SK-N-SH treated with all-trans-retinoic acid at 6 μM for 48 hours (cell line): ENCODE data around the gene ROPN1L.

Source experiments
- ATAC-seq: fragments of 200-7000 bp; cut with Tn5 transposase; 3 replicates; pipeline ENCODE4 v1.9.1; 2020; ENCODE audit warnings: mild to moderate bottlenecking, moderate library complexity
- ARNTL ChIP-seq: fragments of 450-650 bp; formaldehyde crosslinking; IDR thresholded peaks from 2 replicates; pipeline ENCODE4 v1.5.0; 2020; ENCODE audit warnings: low read depth, mild to moderate bottlenecking, moderate library complexity, borderline replicate concordance
- BACH2 ChIP-seq: fragments of 250-450 bp; sonication (Bioruptor Pico); IDR thresholded peaks from 2 replicates; pipeline ENCODE4 v1.9.0; 2021; ENCODE audit warnings: mild to moderate bottlenecking, borderline replicate concordance
- CREB5 ChIP-seq: fragments of 250-450 bp; sonication (Bioruptor Pico); IDR thresholded peaks from 2 replicates; pipeline ENCODE4 v1.5.1; 2020; ENCODE audit warnings: low read depth, mild to moderate bottlenecking, moderate library complexity
- CSDC2 ChIP-seq: fragments of 250-450 bp; sonication (Bioruptor Pico); IDR thresholded peaks from 2 replicates; pipeline ENCODE4 v1.5.0; 2020; ENCODE audit warnings: mild to moderate bottlenecking, moderate library complexity
- CSRNP3 ChIP-seq: fragments of 250-450 bp; sonication (Bioruptor Pico); IDR thresholded peaks from 2 replicates; pipeline ENCODE4 v1.5.1; 2021; ENCODE audit warnings: mild to moderate bottlenecking, moderate library complexity
- ESRRG ChIP-seq: fragments of 250-450 bp; sonication (Bioruptor Pico); IDR thresholded peaks from 2 replicates; pipeline ENCODE4 v1.6.1; 2021; ENCODE audit warnings: mild to moderate bottlenecking
- GLIS3 ChIP-seq: fragments of 250-450 bp; sonication (Bioruptor Pico); IDR thresholded peaks from 2 replicates; pipeline ENCODE4 v1.5.0; 2020; ENCODE audit warnings: mild to moderate bottlenecking, moderate library complexity
- ISL1 ChIP-seq: fragments of 250-450 bp; sonication (Bioruptor Pico); IDR thresholded peaks from 2 replicates; pipeline ENCODE4 v2.1.2; 2022; ENCODE audit warnings: mild to moderate bottlenecking, moderate library complexity
- OSR1 ChIP-seq: fragments of 250-450 bp; sonication (Bioruptor Pico); IDR thresholded peaks from 2 replicates; pipeline ENCODE4 v1.8.0; 2022; ENCODE audit warnings: moderate library complexity, mild to moderate bottlenecking, inconsistent platforms
- PATZ1 ChIP-seq: fragments of 250-450 bp; sonication (Bioruptor Pico); IDR thresholded peaks from 2 replicates; pipeline ENCODE4 v1.8.0; 2020; ENCODE audit warnings: mild to moderate bottlenecking, moderate library complexity, borderline replicate concordance
- POU6F1 ChIP-seq: fragments of 250-450 bp; sonication (Bioruptor Pico); IDR thresholded peaks from 2 replicates; pipeline ENCODE4 v1.8.0; 2021; ENCODE audit warnings: low read depth, mild to moderate bottlenecking, moderate library complexity, borderline replicate concordance
- PPARA ChIP-seq: fragments of 250-450 bp; sonication (Bioruptor Pico); IDR thresholded peaks from 2 replicates; pipeline ENCODE4 v1.5.0; 2020; ENCODE audit warnings: mild to moderate bottlenecking, borderline replicate concordance
- RARB ChIP-seq: fragments of 250-450 bp; sonication (Bioruptor Pico); IDR thresholded peaks from 2 replicates; pipeline ENCODE4 v1.8.0; 2021; ENCODE audit warnings: mild to moderate bottlenecking, moderate library complexity
- TCF4 ChIP-seq: fragments of 250-450 bp; sonication (Bioruptor Pico); IDR thresholded peaks from 2 replicates; pipeline ENCODE4 v1.8.0; 2021; ENCODE audit warnings: mild to moderate bottlenecking, moderate library complexity, borderline replicate concordance
- TOX ChIP-seq: fragments of 250-450 bp; sonication (Bioruptor Pico); IDR thresholded peaks from 2 replicates; pipeline ENCODE4 v1.8.0; 2021; ENCODE audit warnings: mild to moderate bottlenecking, moderate library complexity, borderline replicate concordance
- TSHZ2 ChIP-seq: fragments of 250-450 bp; sonication (Bioruptor Pico); IDR thresholded peaks from 2 replicates; pipeline ENCODE4 v1.5.0; 2020; ENCODE audit warnings: mild to moderate bottlenecking, moderate library complexity
- ZC3H10 ChIP-seq: fragments of 250-450 bp; sonication (Bioruptor Pico); IDR thresholded peaks from 2 replicates; pipeline ENCODE4 v1.5.1; 2021; ENCODE audit warnings: mild to moderate bottlenecking, moderate library complexity
- ZFP3 ChIP-seq: fragments of 250-450 bp; sonication (Bioruptor Pico); IDR thresholded peaks from 2 replicates; pipeline ENCODE4 v1.5.0; 2020; ENCODE audit warnings: mild to moderate bottlenecking, moderate library complexity
- ZNF565 ChIP-seq: fragments of 450-650 bp; formaldehyde crosslinking; conservative IDR thresholded peaks from 2 replicates; pipeline ENCODE4 v1.5.0; 2020; ENCODE audit warnings: low read depth, mild to moderate bottlenecking, moderate library complexity
- ZNF70 ChIP-seq: fragments of 450-650 bp; formaldehyde crosslinking; IDR thresholded peaks from 2 replicates; pipeline ENCODE4 v1.5.0; 2020; ENCODE audit warnings: mild to moderate bottlenecking, moderate library complexity
- ZNF8 ChIP-seq: fragments of 450-650 bp; formaldehyde crosslinking; IDR thresholded peaks from 2 replicates; pipeline ENCODE4 v1.5.0; 2020; ENCODE audit warnings: mild to moderate bottlenecking, moderate library complexity

The ROPN1L gene

GRCh38 chr5:10469253-10470050, 27.8 kb downstream of the ROPN1L start:
- ATAC-seq: no peak

GRCh38 chr5:10470669-10471068, 29.0 kb downstream of the ROPN1L start:
- TF ChIP-seq ZNF565 (CRISPR knock-in tag) (no peak), PATZ1 (no peak), TCF4 (CRISPR knock-in tag) (no peak), TOX (CRISPR knock-in tag) (no peak), ESRRG (no peak), CSDC2 (CRISPR knock-in tag) (no peak), ARNTL (CRISPR knock-in tag) (no peak), POU6F1 (no peak), ZNF8 (no peak), ZFP3 (CRISPR knock-in tag) (no peak), PPARA (CRISPR knock-in tag) (no peak)
- ATAC-seq: no peak

More at GRCh38 chr5:10469253-10470050, 27.8 kb downstream of the ROPN1L start:
- TF ChIP-seq OSR1: no peak
- TF ChIP-seq TSHZ2 (CRISPR knock-in tag): no peak
- TF ChIP-seq ARNTL (CRISPR knock-in tag): no peak
- TF ChIP-seq ZNF565 (CRISPR knock-in tag): no peak
- TF ChIP-seq PPARA (CRISPR knock-in tag): no peak
- TF ChIP-seq ZNF8: no peak
- TF ChIP-seq BACH2: no peak
- TF ChIP-seq ZC3H10 (CRISPR knock-in tag): no peak
- no peak for TF ChIP-seq CREB5 (CRISPR knock-in tag)
- TF ChIP-seq GLIS3 (CRISPR knock-in tag): no peak
- no peak for TF ChIP-seq ISL1 (CRISPR knock-in tag)

GRCh38 chr5:10471677-10472076, 30.0 kb downstream of the ROPN1L start:
- TF ChIP-seq TCF4 (CRISPR knock-in tag) (no peak), ZC3H10 (CRISPR knock-in tag) (no peak), PPARA (CRISPR knock-in tag) (no peak), TOX (CRISPR knock-in tag) (no peak), CSDC2 (CRISPR knock-in tag) (no peak), ZNF565 (CRISPR knock-in tag) (no peak), CSRNP3 (CRISPR knock-in tag) (no peak), ZNF70 (CRISPR knock-in tag) (no peak), BACH2 (no peak), GLIS3 (CRISPR knock-in tag) (no peak), RARB (no peak), TSHZ2 (CRISPR knock-in tag) (no peak), CREB5 (CRISPR knock-in tag) (no peak)
- no peak for ATAC-seq
